ENCODE results near the gene TYW1B.
"Not testable (repeated sequence)": the region's sequence is repeated elsewhere in the genome, so short reads cannot be mapped to it uniquely, and the experiment has no call there.

DNA sequence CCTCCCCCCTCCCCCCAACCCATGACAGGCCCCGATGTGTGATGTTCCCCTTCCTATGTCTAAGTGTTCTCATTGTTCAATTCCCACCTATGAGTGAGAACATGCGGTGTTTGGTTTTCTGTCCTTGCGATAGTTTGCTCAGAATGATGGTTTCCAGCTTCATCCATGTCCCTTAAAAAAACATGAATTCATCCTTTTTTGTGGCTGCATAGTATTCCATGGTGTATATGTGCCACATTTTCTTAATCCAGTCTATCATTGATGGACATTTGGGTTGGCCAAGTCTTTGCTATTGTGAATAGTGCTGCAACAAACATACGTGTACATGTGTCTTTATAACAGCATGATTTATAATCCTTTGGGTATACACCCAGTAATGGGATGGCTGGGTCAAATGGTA lies 107.1 kb downstream of the TYW1B start:
- TF ChIP-seq, protein P1, sequence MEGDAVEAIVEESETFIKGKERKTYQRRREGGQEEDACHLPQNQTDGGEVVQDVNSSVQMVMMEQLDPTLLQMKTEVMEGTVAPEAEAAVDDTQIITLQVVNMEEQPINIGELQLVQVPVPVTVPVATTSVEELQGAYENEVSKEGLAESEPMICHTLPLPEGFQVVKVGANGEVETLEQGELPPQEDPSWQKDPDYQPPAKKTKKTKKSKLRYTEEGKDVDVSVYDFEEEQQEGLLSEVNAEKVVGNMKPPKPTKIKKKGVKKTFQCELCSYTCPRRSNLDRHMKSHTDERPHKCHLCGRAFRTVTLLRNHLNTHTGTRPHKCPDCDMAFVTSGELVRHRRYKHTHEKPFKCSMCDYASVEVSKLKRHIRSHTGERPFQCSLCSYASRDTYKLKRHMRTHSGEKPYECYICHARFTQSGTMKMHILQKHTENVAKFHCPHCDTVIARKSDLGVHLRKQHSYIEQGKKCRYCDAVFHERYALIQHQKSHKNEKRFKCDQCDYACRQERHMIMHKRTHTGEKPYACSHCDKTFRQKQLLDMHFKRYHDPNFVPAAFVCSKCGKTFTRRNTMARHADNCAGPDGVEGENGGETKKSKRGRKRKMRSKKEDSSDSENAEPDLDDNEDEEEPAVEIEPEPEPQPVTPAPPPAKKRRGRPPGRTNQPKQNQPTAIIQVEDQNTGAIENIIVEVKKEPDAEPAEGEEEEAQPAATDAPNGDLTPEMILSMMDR (conservative IDR thresholded peaks at IDR 0.05; ENCODE audit: low read depth, low read length), result not testable (repeated sequence)
- TF ChIP-seq EZH2 (IDR thresholded peaks at IDR 0.05; ENCODE audit: low read length, unreplicated experiment), result not testable (repeated sequence)

All from PC-3 (cell line).